ENCODE data around the gene CTSV. TPM values are rescaled to one million over a fixed set of nuclear protein-coding genes. Genes with fewer than 3 reads are reported as not detected.

Gene CTSV
- total RNA-seq, 2 donors from 2014 or later: 0.27 TPM; not detected in 1

Other genes starting within 250 kb of the CTSV start
- 10 to 100 TPM; 11.1 to 22.4 TPM for gene ZNF782, start 184.6 kb downstream of the CTSV start, total RNA-seq
- not detected for gene NUTM2G, start 110.3 kb downstream of the CTSV start, total RNA-seq

Data from thoracic aorta (tissue), 2 donors.